Mesendoderm (in vitro differentiated cells): ENCODE results near the gene NFKBIA.

Experiments
- DNase-seq: peaks from one replicate; pipeline ENCODE4 v3.0.0; 2013
- H2AK5ac ChIP-seq: 2 replicates; pipeline ENCODE4 v1.6.1; 2013; ENCODE audit warnings: low read length, inconsistent platforms
- H2BK120ac ChIP-seq: 2 replicates; pipeline ENCODE4 v1.6.1; 2013; ENCODE audit warnings: low read depth, mild to moderate bottlenecking, low read length, moderate library complexity, mixed read lengths
- H2BK15ac ChIP-seq: replicated peaks from 2 replicates; pipeline ENCODE4 v1.6.1; 2013; ENCODE audit warnings: low read depth, mild to moderate bottlenecking, moderate library complexity
- H2BK5ac ChIP-seq: 2 replicates; pipeline ENCODE4 v1.6.1; 2013; ENCODE audit warnings: low read length, inconsistent platforms
- H3K18ac ChIP-seq: 2 replicates; pipeline ENCODE4 v1.6.1; 2013; ENCODE audit warnings: mild to moderate bottlenecking, low read length, mixed read lengths
- H3K23ac ChIP-seq: one replicate; pipeline ENCODE4 v1.6.1; 2013; ENCODE audit warnings: low read length
- H3K27ac ChIP-seq: 2 replicates; pipeline ENCODE4 v1.5.1; 2013; ENCODE audit warnings: low read depth, mild to moderate bottlenecking, inconsistent platforms, low read length, moderate library complexity
- H3K27me3 ChIP-seq: 2 replicates; pipeline ENCODE4 v1.6.1; 2013; ENCODE audit warnings: low read length, control low read depth, mild to moderate bottlenecking, inconsistent platforms; ENCODE audit not compliant: insufficient read depth, poor library complexity
- H3K36me3 ChIP-seq: 2 replicates; pipeline ENCODE4 v1.6.1; 2013; ENCODE audit warnings: low read length, inconsistent platforms; ENCODE audit not compliant: control insufficient read depth, insufficient read depth
- H3K4ac ChIP-seq: one replicate; pipeline ENCODE4 v1.6.1; 2013; ENCODE audit warnings: low read depth, mild to moderate bottlenecking, low read length, moderate library complexity
- H3K4me1 ChIP-seq: 2 replicates; pipeline ENCODE4 v1.6.1; 2013; ENCODE audit warnings: low read depth, low read length, inconsistent platforms; ENCODE audit not compliant: control insufficient read depth
- H3K4me2 ChIP-seq: 2 replicates; pipeline ENCODE4 v1.6.1; 2013; ENCODE audit warnings: low read length
- H3K4me3 ChIP-seq: 2 replicates; pipeline ENCODE4 v1.5.1; 2013; ENCODE audit warnings: mild to moderate bottlenecking, low read length
- H3K56ac ChIP-seq: one replicate; pipeline ENCODE4 v1.6.1; 2013; ENCODE audit warnings: low read length
- H3K79me1 ChIP-seq: 2 replicates; pipeline ENCODE4 v1.6.1; 2013; ENCODE audit warnings: low read length, inconsistent platforms
- H3K79me2 ChIP-seq: 2 replicates; pipeline ENCODE4 v1.6.1; 2013; ENCODE audit warnings: mild to moderate bottlenecking, low read length; ENCODE audit not compliant: control insufficient read depth, insufficient read depth
- H3K9ac ChIP-seq: 2 replicates; pipeline ENCODE4 v1.6.1; 2013; ENCODE audit warnings: low read length, inconsistent platforms
- H4K5ac ChIP-seq: one replicate; pipeline ENCODE4 v1.6.1; 2013; ENCODE audit warnings: low read length
- H4K8ac ChIP-seq: one replicate; pipeline ENCODE4 v1.6.1; 2013; ENCODE audit warnings: low read depth, mild to moderate bottlenecking, control low read depth, low read length, moderate library complexity
- WGBS: extraction: QIAGEN DNeasy Blood & Tissue Kit; methylation state at CpG from one replicate; pipeline ENCODE4 v1.1.7; 2013; ENCODE audit warnings: low lambda C conversion rate, missing lambda C conversion rate; ENCODE audit not compliant: insufficient coverage; ENCODE audit errors: extremely low coverage; 5-methylcytosine and 5-hydroxymethylcytosine counted together

Gene NFKBIA

GRCh38 chr14:35390577-35391387, 13.8 kb downstream of the NFKBIA start:
- Histone ChIP-seq H4K8ac (no peak overlapping the region), H3K4me2 (no peak overlapping the region), H3K27me3 (no peaks in the 10 kb centered on the region), H2AK5ac (no peak overlapping the region), H2BK120ac (peak overlapping the region; percentile 32), H2BK15ac (no peak overlapping the region), H3K36me3 (no peaks in the 10 kb centered on the region), H2BK5ac (peak overlapping the region; percentile 7), H3K18ac (peak overlapping the region; percentile 15), H3K79me2 (no peaks in the 10 kb centered on the region), H3K4me3 (no peak overlapping the region), H3K56ac (peak overlapping the region; percentile 34), H3K4ac (no peak overlapping the region), H4K5ac (no peak overlapping the region), H3K79me1 (no peaks in the 10 kb centered on the region), H3K4me1 (peaks cover 7% of the 10 kb centered on the region), H3K9ac (no peak overlapping the region), H3K27ac (peak overlapping the region; percentile 14), H3K23ac (no peak overlapping the region)
- peak; percentile 62 for DNase-seq
- no CpG with 5 or more reads among the region's 9 CpGs for WGBS

GRCh38 chr14:35389315-35389667, 15.3 kb downstream of the NFKBIA start:
- Histone ChIP-seq H3K18ac (no peak overlapping the region), H2AK5ac (no peak overlapping the region), H3K9ac (no peak overlapping the region), H4K8ac (no peak overlapping the region), H3K27me3 (no peaks in the 10 kb centered on the region), H2BK120ac (no peak overlapping the region), H3K36me3 (no peaks in the 10 kb centered on the region), H3K56ac (no peak overlapping the region), H3K4me1 (peaks cover 7% of the 10 kb centered on the region), H2BK5ac (no peak overlapping the region), H3K79me1 (no peaks in the 10 kb centered on the region), H3K79me2 (no peaks in the 10 kb centered on the region), H3K27ac (no peak overlapping the region), H3K4me3 (no peak overlapping the region), H2BK15ac (no peak overlapping the region), H3K23ac (no peak overlapping the region), H3K4ac (no peak overlapping the region), H4K5ac (no peak overlapping the region), H3K4me2 (no peak overlapping the region)
- DNase-seq, result no peak
- no CpG with 5 or more reads among the region's 9 CpGs for WGBS

- no peak overlapping the region for H2BK5ac ChIP-seq
- no peak overlapping the region for H3K56ac ChIP-seq
- H3K27me3 ChIP-seq, result no peaks in the 10 kb centered on the region
- no peak overlapping the region for H2AK5ac ChIP-seq
- no peak overlapping the region for H3K4me3 ChIP-seq
- no peak overlapping the region for H3K18ac ChIP-seq
- no peak overlapping the region for H3K9ac ChIP-seq
- H3K36me3 ChIP-seq, result no peaks in the 10 kb centered on the region
- H3K4ac ChIP-seq, result no peak overlapping the region
- H2BK120ac ChIP-seq, result no peak overlapping the region
- no peak for DNase-seq
- no peak overlapping the region for H3K23ac ChIP-seq
- H3K4me2 ChIP-seq, result no peak overlapping the region
- no peak overlapping the region for H2BK15ac ChIP-seq
- H3K27ac ChIP-seq, result no peak overlapping the region
- H4K8ac ChIP-seq, result no peak overlapping the region
- WGBS, result no CpG with 5 or more reads among the region's 14 CpGs
- H3K79me1 ChIP-seq, result no peaks in the 10 kb centered on the region
- H3K79me2 ChIP-seq, result no peaks in the 10 kb centered on the region
- H3K4me1 ChIP-seq, result peaks cover 7% of the 10 kb centered on the region
- H4K5ac ChIP-seq, result no peak overlapping the region
Measured at GRCh38 chr14:35388656-35389314, 15.8 kb downstream of the NFKBIA start.

GRCh38 chr14:35387713-35388579, 16.6 kb downstream of the NFKBIA start:
- no peaks in the 10 kb centered on the region for H3K27me3 ChIP-seq
- no peaks in the 10 kb centered on the region for H3K79me1 ChIP-seq
- H2BK5ac ChIP-seq, result no peak overlapping the region
- no peak overlapping the region for H3K9ac ChIP-seq
- no peak overlapping the region for H2BK120ac ChIP-seq
- H4K8ac ChIP-seq, result no peak overlapping the region
- H3K79me2 ChIP-seq, result no peaks in the 10 kb centered on the region
- no peak for DNase-seq
- no peak overlapping the region for H2AK5ac ChIP-seq
- H4K5ac ChIP-seq, result no peak overlapping the region
- H3K18ac ChIP-seq, result no peak overlapping the region
- no CpG with 5 or more reads among the region's 14 CpGs for WGBS
- no peak overlapping the region for H2BK15ac ChIP-seq
- no peak overlapping the region for H3K4ac ChIP-seq
- no peak overlapping the region for H3K27ac ChIP-seq
- no peak overlapping the region for H3K4me3 ChIP-seq
- no peak overlapping the region for H3K4me2 ChIP-seq
- H3K56ac ChIP-seq, result peak overlapping the region; percentile 27
- no peak overlapping the region for H3K23ac ChIP-seq
- H3K36me3 ChIP-seq, result no peaks in the 10 kb centered on the region
- peaks cover 7% of the 10 kb centered on the region for H3K4me1 ChIP-seq

- no peak overlapping the region for H3K18ac ChIP-seq
- H3K27ac ChIP-seq, result no peak overlapping the region
- H2BK5ac ChIP-seq, result no peak overlapping the region
- DNase-seq, result no peak
- H2BK120ac ChIP-seq, result no peak overlapping the region
- peak overlapping the region; percentile 27 for H3K56ac ChIP-seq
- H3K4me2 ChIP-seq, result no peak overlapping the region
- H3K79me1 ChIP-seq, result no peaks in the 10 kb centered on the region
- H3K79me2 ChIP-seq, result no peaks in the 10 kb centered on the region
- H3K27me3 ChIP-seq, result no peaks in the 10 kb centered on the region
- no peak overlapping the region for H3K4ac ChIP-seq
- H3K4me3 ChIP-seq, result no peak overlapping the region
- no peak overlapping the region for H4K8ac ChIP-seq
- no peak overlapping the region for H2AK5ac ChIP-seq
- no peak overlapping the region for H3K9ac ChIP-seq
- WGBS, result no CpG with 5 or more reads among the region's 7 CpGs
- no peak overlapping the region for H2BK15ac ChIP-seq
- no peak overlapping the region for H4K5ac ChIP-seq
- peaks cover 7% of the 10 kb centered on the region for H3K4me1 ChIP-seq
- no peak overlapping the region for H3K23ac ChIP-seq
- H3K36me3 ChIP-seq, result no peaks in the 10 kb centered on the region
Measured at GRCh38 chr14:35387219-35387618, 17.3 kb downstream of the NFKBIA start.
